Testis (tissue), 3 donors: ENCODE data around the gene DPYD. TPM values are rescaled to one million over a fixed set of nuclear protein-coding genes. Genes with fewer than 3 reads are reported as not detected.

Source experiments
- DNase-seq: peaks from one replicate; pipeline ENCODE4 v3.0.0-alpha.2; 2019
- H3K27ac ChIP-seq, 2 donors: fragments of 200-600 bp; sonication (generic); one replicate each; pipeline ENCODE4 v1.5.1; 2019
- H3K27me3 ChIP-seq: fragments of 200-600 bp; sonication (generic); one replicate; pipeline ENCODE4 v1.5.1; 2019
- H3K36me3 ChIP-seq: fragments of 200-600 bp; sonication (generic); one replicate; pipeline ENCODE4 v1.5.1; 2017; ENCODE audit warnings: low read depth; ENCODE audit errors: missing control alignments
- H3K4me1 ChIP-seq: fragments of 200-600 bp; sonication (generic); one replicate; pipeline ENCODE4 v1.5.1; 2019
- H3K4me3 ChIP-seq, 2 donors: fragments of 200-600 bp; sonication (generic); one replicate each; pipeline ENCODE4 v1.5.1; 2017 to 2019
- H3K9me3 ChIP-seq: fragments of 200-600 bp; sonication (generic); one replicate; pipeline ENCODE4 v1.5.1; 2017
- CTCF ChIP-seq, 3 experiments: fragments of 450-650 bp in 2 of 3; fragments of 200-600 bp in 1 of 3; sonication (generic) in 1 of 3; IDR thresholded peaks; one replicate each; pipeline ENCODE4 v1.5.1; 2016 to 2019; ENCODE audit warnings: antibody characterized with exemption in 3 of 3, mild to moderate bottlenecking in 2 of 3, moderate library complexity in 1 of 3
- POLR2A ChIP-seq: fragments of 450-650 bp; IDR thresholded peaks from one replicate; pipeline ENCODE4 v1.6.1; 2017; ENCODE audit warnings: antibody characterized with exemption, mild to moderate bottlenecking, moderate library complexity
- WGBS, 2 donors: methylation state at CpG; one replicate each; pipeline ENCODE4 v1.1.5; 2018; 5-methylcytosine and 5-hydroxymethylcytosine counted together
- intact Hi-C: fragments of 100-400 bp; cut with DNase I; formaldehyde crosslinking; loops from one replicate; pipeline ENCODE4 v1.15.1; 2023; ENCODE audit warnings: low total_unique reads
- polyA plus RNA-seq: library from polyadenylated mRNA; stranded (reverse); fragments of 350-450 nt; fragmentation: Illumina TruSeq; extraction: RNeasy Lipid Tissue Mini Kit (QIAGEN cat#74804); gene quantifications from one replicate; pipeline ENCODE4 v1.2.3, GENCODE V29; 2014; ENCODE audit warnings: low read depth, low replicate concordance; ENCODE audit not compliant: insufficient read depth
- total RNA-seq, 2 donors: library from RNA; depleted of rRNA; stranded (reverse); fragments of >200 nt; gene quantifications; one replicate each; pipeline ENCODE4 v1.2.3, GENCODE V29; 2016

The DPYD gene
- total and polyA plus RNA-seq, 3 donors from 2014 or later, result 6.7 to 14.7 (median 11.5) TPM

GRCh38 chr1:97207868-97208267 lies 713.0 kb downstream of the DPYD start:
- intact Hi-C loops, result no loop called here
- Histone ChIP-seq H3K27ac (no peak overlapping the region), H3K4me1 (no peaks in the 10 kb centered on the region), H3K27me3 (no peaks in the 10 kb centered on the region), H3K36me3 (no peaks in the 10 kb centered on the region), H3K9me3 (no peaks in the 10 kb centered on the region), H3K4me3 (no peak overlapping the region)
- TF ChIP-seq CTCF (IDR thresholded peaks at IDR 0.05), result no peak
- TF ChIP-seq POLR2A, result no peak
- no peak for DNase-seq

- 58 to 59% methylated on average over 1 of the region's 1 CpG for WGBS, 2 donors
- Histone ChIP-seq H3K9me3 (no peaks in the 10 kb centered on the region), H3K27ac (no peak overlapping the region), H3K4me1 (no peaks in the 10 kb centered on the region), H3K27me3 (no peaks in the 10 kb centered on the region), H3K4me3 (no peak overlapping the region), H3K36me3 (no peaks in the 10 kb centered on the region)
- DNase-seq, result no peak
- TF ChIP-seq CTCF (IDR thresholded peaks at IDR 0.05) (no peak), POLR2A (no peak)
- intact Hi-C loops, result no loop called here
Observed at GRCh38 chr1:97204468-97204867, 716.4 kb downstream of the DPYD start.

- intact Hi-C loops, result no loop called here
- 90 to 91% methylated on average over 5 of the region's 5 CpGs for WGBS, 2 donors
- Histone ChIP-seq H3K9me3 (no peaks in the 10 kb centered on the region), H3K27ac (no peak overlapping the region), H3K4me3 (no peak overlapping the region), H3K36me3 (no peaks in the 10 kb centered on the region), H3K27me3 (no peaks in the 10 kb centered on the region), H3K4me1 (no peaks in the 10 kb centered on the region)
- DNase-seq, result no peak
- TF ChIP-seq CTCF (IDR thresholded peaks at IDR 0.05), result no peak
- TF ChIP-seq POLR2A, result no peak
Observed at GRCh38 chr1:97202481-97203380, 718.1 kb downstream of the DPYD start.

GRCh38 chr1:97201641-97202040 lies 719.2 kb downstream of the DPYD start:
- no peak for DNase-seq
- Histone ChIP-seq H3K9me3 (no peaks in the 10 kb centered on the region), H3K4me3 (no peak overlapping the region), H3K36me3 (no peaks in the 10 kb centered on the region), H3K27ac (no peak overlapping the region), H3K4me1 (no peaks in the 10 kb centered on the region), H3K27me3 (no peaks in the 10 kb centered on the region)
- 88 to 95% methylated on average over 3 of the region's 3 CpGs for WGBS, 2 donors
- intact Hi-C loops, result no loop called here
- TF ChIP-seq POLR2A (no peak), CTCF (IDR thresholded peaks at IDR 0.05) (no peak)

GRCh38 chr1:97200595-97200994 lies 720.2 kb downstream of the DPYD start:
- intact Hi-C loops, result no loop called here
- Histone ChIP-seq H3K27ac (no peak overlapping the region), H3K27me3 (no peaks in the 10 kb centered on the region), H3K4me3 (no peak overlapping the region), H3K9me3 (no peaks in the 10 kb centered on the region), H3K4me1 (no peaks in the 10 kb centered on the region), H3K36me3 (no peaks in the 10 kb centered on the region)
- WGBS, 2 donors, result 85 to 92% methylated on average over 2 of the region's 2 CpGs
- no peak for TF ChIP-seq POLR2A
- TF ChIP-seq CTCF (IDR thresholded peaks at IDR 0.05), result no peak
- DNase-seq, result no peak
